Central memory CD8-positive, alpha-beta T cell (primary cell): ENCODE data around the gene METTL23.

ENCODE experiments used
- ATAC-seq: fragments of 150-1000 bp; cut with Tn5 transposase; replicated peaks from 2 replicates; pipeline ENCODE4 v1.10.0; 2022; ENCODE audit warnings: mild to moderate bottlenecking, moderate FRiP score, moderate number of reproducible peaks; ENCODE audit not compliant: poor library complexity, severe bottlenecking; ENCODE audit errors: extremely low read depth
- DNase-seq, 2 donors: peaks; one replicate each; pipeline ENCODE4 v3.0.0; 2021; ENCODE audit warnings: low spot score in 2 of 2
- H3K27ac Mint-ChIP-seq: one replicate; pipeline ENCODE4 v1.8.0; 2022; ENCODE audit warnings: low read depth, mild to moderate bottlenecking, moderate library complexity, mixed read lengths
- H3K27me3 Mint-ChIP-seq: one replicate; pipeline ENCODE4 v1.8.0; 2022; ENCODE audit warnings: mixed read lengths
- H3K36me3 Mint-ChIP-seq: one replicate; pipeline ENCODE4 v1.8.0; 2022; ENCODE audit warnings: mild to moderate bottlenecking, moderate library complexity, mixed read lengths; ENCODE audit not compliant: insufficient read depth
- H3K4me1 Mint-ChIP-seq: one replicate; pipeline ENCODE4 v1.8.0; 2022; ENCODE audit warnings: mixed read lengths
- H3K4me3 Mint-ChIP-seq: one replicate; pipeline ENCODE4 v1.8.0; 2022; ENCODE audit warnings: mild to moderate bottlenecking, moderate library complexity, mixed read lengths
- H3K9me3 Mint-ChIP-seq: one replicate; pipeline ENCODE4 v1.8.0; 2022; ENCODE audit warnings: mixed read lengths

METTL23 gene

GRCh38 chr17:76748657-76749056, 22.0 kb downstream of the METTL23 start:
- Mint-ChIP-seq H3K9me3 (no peaks in the 10 kb centered on the region), H3K4me1 (peaks cover 19% of the 10 kb centered on the region), H3K27ac (no peak overlapping the region), H3K4me3 (no peak overlapping the region), H3K27me3 (no peaks in the 10 kb centered on the region), H3K36me3 (peaks cover 25% of the 10 kb centered on the region)
- ATAC-seq = no peak
- DNase-seq = no peak

GRCh38 chr17:76751416-76751993, 24.9 kb downstream of the METTL23 start:
- no peak for ATAC-seq
- H3K9me3 Mint-ChIP-seq = no peaks in the 10 kb centered on the region
- no peaks in the 10 kb centered on the region for H3K27me3 Mint-ChIP-seq
- DNase-seq = no peak
- no peak overlapping the region for H3K4me3 Mint-ChIP-seq
- H3K36me3 Mint-ChIP-seq = peaks cover 19% of the 10 kb centered on the region
- peak overlapping the region; percentile 100 for H3K27ac Mint-ChIP-seq
- H3K4me1 Mint-ChIP-seq = peaks cover 19% of the 10 kb centered on the region

DNA sequence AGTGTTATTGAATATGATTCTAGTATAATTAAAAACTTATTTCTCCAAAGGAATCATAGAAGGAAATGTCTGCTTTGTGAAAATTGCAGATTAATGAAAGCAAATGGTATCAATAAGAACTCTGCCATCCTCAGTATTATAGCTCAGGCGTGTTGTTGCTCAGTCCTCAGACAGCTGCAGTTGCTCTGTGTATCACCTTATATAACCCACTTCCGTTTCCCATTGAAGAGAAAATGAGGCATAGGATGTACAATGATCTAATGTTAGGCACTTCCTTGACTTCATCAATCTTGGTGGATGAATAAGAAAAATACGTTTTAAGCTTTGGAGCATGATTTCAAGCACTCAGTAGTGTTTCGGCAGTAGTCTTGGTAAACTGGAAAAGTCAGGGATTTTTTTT, 25.4 kb downstream of the METTL23 start:
- H3K27ac Mint-ChIP-seq = peak overlapping the region; percentile 100
- peak overlapping the region; percentile 92 for H3K4me3 Mint-ChIP-seq
- H3K36me3 Mint-ChIP-seq = peaks cover 18% of the 10 kb centered on the region
- no peak for DNase-seq
- no peaks in the 10 kb centered on the region for H3K27me3 Mint-ChIP-seq
- H3K4me1 Mint-ChIP-seq = peaks cover 19% of the 10 kb centered on the region
- H3K9me3 Mint-ChIP-seq = no peaks in the 10 kb centered on the region
- ATAC-seq = peak; percentile 84

GRCh38 chr17:76753061-76753961, 26.7 kb downstream of the METTL23 start:
- ATAC-seq = peak; percentile 73
- peaks cover 19% of the 10 kb centered on the region for H3K4me1 Mint-ChIP-seq
- H3K36me3 Mint-ChIP-seq = peaks cover 22% of the 10 kb centered on the region
- H3K9me3 Mint-ChIP-seq = no peaks in the 10 kb centered on the region
- peak overlapping the region; percentile 100 for H3K27ac Mint-ChIP-seq
- no peaks in the 10 kb centered on the region for H3K27me3 Mint-ChIP-seq
- DNase-seq = peak in 1 of 2 donors; percentile 12
- H3K4me3 Mint-ChIP-seq = peak overlapping the region; percentile 92

DNA sequence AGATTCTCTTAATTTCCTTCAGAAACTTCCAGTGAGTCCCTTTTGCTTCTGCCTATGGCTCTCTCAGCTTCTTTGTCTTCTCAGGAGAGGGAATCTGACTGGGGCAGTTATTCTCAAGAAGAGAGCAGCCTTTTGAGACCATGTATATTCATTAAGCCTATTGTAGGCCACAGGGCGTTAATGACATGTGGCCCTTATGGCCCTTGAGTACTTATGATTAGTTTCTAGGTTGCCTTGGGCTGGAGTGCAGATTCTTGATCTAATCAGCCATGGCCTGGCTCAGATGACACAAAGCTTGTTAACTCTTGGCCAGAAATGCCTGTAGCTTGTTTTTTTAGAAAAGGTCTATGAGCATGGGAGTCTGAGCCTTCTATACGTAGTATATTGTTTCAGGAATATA, 28.6 kb downstream of the METTL23 start:
- no peak overlapping the region for H3K27ac Mint-ChIP-seq
- peaks cover 14% of the 10 kb centered on the region for H3K36me3 Mint-ChIP-seq
- no peak for ATAC-seq
- DNase-seq = no peak
- no peaks in the 10 kb centered on the region for H3K9me3 Mint-ChIP-seq
- H3K4me1 Mint-ChIP-seq = peaks cover 19% of the 10 kb centered on the region
- no peaks in the 10 kb centered on the region for H3K27me3 Mint-ChIP-seq
- H3K4me3 Mint-ChIP-seq = no peak overlapping the region

DNA sequence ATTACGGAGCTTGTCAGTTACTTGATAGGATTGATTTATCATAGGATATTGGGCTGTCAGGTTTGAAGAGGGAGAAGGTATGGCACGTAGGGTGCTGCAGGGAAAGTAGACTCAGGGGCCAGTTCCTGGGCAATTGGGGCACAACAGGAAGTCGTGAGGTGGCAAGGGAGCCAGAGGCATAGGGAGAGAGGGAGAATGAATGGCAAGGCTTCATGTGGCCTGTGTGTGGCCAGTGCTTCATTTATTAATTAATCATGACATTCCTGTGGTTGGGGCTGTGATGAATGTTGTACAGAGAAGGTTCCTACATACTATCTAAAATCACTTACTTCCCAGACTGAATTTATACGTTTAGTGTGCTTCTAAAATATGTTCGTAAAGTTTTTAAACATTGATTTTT, 30.6 kb downstream of the METTL23 start:
- no peak for ATAC-seq
- Mint-ChIP-seq H3K4me1 (peaks cover 14% of the 10 kb centered on the region), H3K27me3 (no peaks in the 10 kb centered on the region), H3K4me3 (no peak overlapping the region), H3K36me3 (peaks cover 11% of the 10 kb centered on the region), H3K9me3 (no peaks in the 10 kb centered on the region), H3K27ac (no peak overlapping the region)
- DNase-seq = no peak

DNA sequence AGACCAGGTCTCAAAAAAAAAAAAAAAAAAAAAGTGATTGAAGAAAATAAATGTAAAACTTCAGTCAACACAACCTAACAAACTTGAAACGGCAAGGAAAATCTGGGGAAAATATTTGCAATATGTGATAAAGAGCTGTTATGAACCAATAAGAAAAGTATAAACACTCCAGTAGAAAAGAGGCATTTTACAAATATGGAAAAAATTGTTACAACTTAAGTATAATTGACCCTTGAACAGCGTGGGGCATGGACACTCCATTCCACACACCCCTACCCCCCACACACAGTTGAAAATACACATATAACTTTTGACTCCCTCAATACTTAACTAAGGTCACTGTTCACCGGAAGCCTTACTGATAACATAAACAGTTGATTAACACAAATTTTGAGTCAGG, 31.9 kb downstream of the METTL23 start:
- Mint-ChIP-seq H3K27me3 (no peaks in the 10 kb centered on the region), H3K4me3 (no peak overlapping the region), H3K9me3 (no peaks in the 10 kb centered on the region), H3K4me1 (peaks cover 1% of the 10 kb centered on the region), H3K27ac (no peak overlapping the region), H3K36me3 (peaks cover 8% of the 10 kb centered on the region)
- DNase-seq = no peak
- no peak for ATAC-seq

DNA sequence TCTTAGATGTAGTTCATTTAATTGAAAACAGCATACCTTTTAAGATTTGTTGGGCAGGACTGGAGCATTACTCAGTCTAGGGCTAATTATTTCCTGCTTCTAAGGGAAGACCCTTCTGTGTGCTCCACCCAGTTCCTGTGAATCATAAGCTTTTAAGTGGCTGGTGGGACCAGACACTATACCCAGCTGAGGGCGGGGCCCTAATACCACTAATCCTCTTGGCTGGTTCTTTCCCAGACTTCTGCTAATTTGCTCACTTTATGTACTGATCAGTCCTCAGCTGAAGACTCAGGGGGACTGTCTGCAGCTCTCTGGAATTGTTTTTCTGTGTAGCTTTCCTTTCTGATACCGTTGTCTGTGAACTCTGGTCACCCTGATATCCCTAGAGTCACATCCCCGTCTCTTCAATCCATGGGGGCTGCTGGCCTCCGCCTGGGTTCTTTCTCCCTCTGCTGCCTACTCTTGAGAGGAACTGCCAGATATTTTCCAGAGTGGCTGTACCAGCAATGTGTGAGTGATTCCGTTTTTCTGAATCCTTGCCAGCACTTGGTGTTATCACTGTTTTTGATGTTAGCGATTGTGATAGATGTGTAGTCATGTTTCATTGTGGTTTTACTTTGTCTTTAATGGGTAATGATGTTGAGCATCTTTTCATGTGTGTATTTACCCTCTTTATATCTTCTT, 46.3 kb downstream of the METTL23 start:
- Mint-ChIP-seq H3K36me3 (peaks cover 35% of the 10 kb centered on the region), H3K4me3 (peak overlapping the region; percentile 76)

GRCh38 chr17:76775021-76775600, 48.5 kb downstream of the METTL23 start:
- Mint-ChIP-seq H3K27ac (peak overlapping the region; percentile 99), H3K4me3 (no peak overlapping the region), H3K4me1 (peaks cover 24% of the 10 kb centered on the region), H3K9me3 (no peaks in the 10 kb centered on the region), H3K36me3 (peaks cover 44% of the 10 kb centered on the region), H3K27me3 (no peaks in the 10 kb centered on the region)
- ATAC-seq (no peak), DNase-seq (no peak)

More for the DNA sequence above, 46.3 kb downstream of the METTL23 start:
- H3K27ac Mint-ChIP-seq = peak overlapping the region; percentile 99
- no peaks in the 10 kb centered on the region for H3K9me3 Mint-ChIP-seq
- H3K27me3 Mint-ChIP-seq = no peaks in the 10 kb centered on the region
- peaks cover 24% of the 10 kb centered on the region for H3K4me1 Mint-ChIP-seq
- ATAC-seq (peak; percentile 92), DNase-seq (peak; percentile 27 to 47)

GRCh38 chr17:76781056-76781982, 54.7 kb downstream of the METTL23 start:
- H3K27ac Mint-ChIP-seq = no peak overlapping the region
- peaks cover 31% of the 10 kb centered on the region for H3K36me3 Mint-ChIP-seq
- ATAC-seq (no peak), DNase-seq (no peak)
- no peaks in the 10 kb centered on the region for H3K27me3 Mint-ChIP-seq
- no peaks in the 10 kb centered on the region for H3K4me1 Mint-ChIP-seq
- H3K9me3 Mint-ChIP-seq = no peaks in the 10 kb centered on the region
- H3K4me3 Mint-ChIP-seq = no peak overlapping the region

DNA sequence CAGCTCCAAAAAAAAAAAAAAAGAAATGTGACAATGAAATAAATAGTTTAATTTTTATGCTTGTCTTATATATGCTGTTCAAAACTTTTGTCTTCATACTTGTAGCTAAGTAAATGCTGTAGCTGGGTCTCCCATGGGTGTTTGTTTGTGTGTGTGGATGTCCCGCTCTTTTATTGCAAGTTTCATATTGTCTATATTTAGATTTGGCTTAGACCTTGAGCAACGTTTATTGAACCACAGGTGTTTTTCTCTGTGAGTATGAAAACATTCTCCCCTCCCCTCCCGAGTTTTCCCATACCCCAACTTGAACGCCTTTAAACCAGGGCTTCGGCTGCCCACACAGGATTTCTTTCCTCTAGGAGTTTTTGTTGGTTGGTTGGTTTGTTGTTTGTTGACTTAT, 56.5 kb downstream of the METTL23 start:
- H3K4me1 Mint-ChIP-seq = no peaks in the 10 kb centered on the region
- no peak overlapping the region for H3K27ac Mint-ChIP-seq
- H3K36me3 Mint-ChIP-seq = peaks cover 19% of the 10 kb centered on the region
- DNase-seq (no peak), ATAC-seq (no peak)
- H3K4me3 Mint-ChIP-seq = no peak overlapping the region
- H3K9me3 Mint-ChIP-seq = no peaks in the 10 kb centered on the region
- no peaks in the 10 kb centered on the region for H3K27me3 Mint-ChIP-seq
